ENCODE results near the gene MROH9.
A peak's percentile ranks its signal among the peaks of the same experiment; 100 is the strongest.

Gene MROH9

GRCh38 chr1:170935231-170935630 is at the start of gene MROH9:
TSS of gene MROH9 (plus strand) at chr1:170935534. CDS start at chr1:170945557, 10,023 bp downstream.
- Histone ChIP-seq H3K9ac (ENCODE audit: low read depth in 1 of 2, low read length in 2 of 2) (no peak within 1 kb of the TSS), H3K4me3 (ENCODE audit: low read length in 2 of 2) (no peak within 1 kb of the TSS), H3K27me3 (ENCODE audit: control insufficient read depth in 2 of 2, insufficient read depth in 2 of 2, low read length in 2 of 2) (no peaks in the 10 kb centered on the region), H3K36me3 (ENCODE audit: control insufficient read depth in 2 of 2, insufficient read depth in 2 of 2, low read length in 2 of 2) (no peaks in the 10 kb centered on the region), H3K27ac (ENCODE audit: low read depth in 2 of 2, low read length in 2 of 2) (no peak within 1 kb of the TSS), H3K9me3 (ENCODE audit: control insufficient read depth in 2 of 2, low read length in 2 of 2) (no peaks in the 10 kb centered on the region), H3K4me1 (ENCODE audit: control insufficient read depth in 2 of 2, insufficient read depth in 2 of 2, low read length in 2 of 2) (no peaks in the 10 kb centered on the region)

- H3K4me1 ChIP-seq (ENCODE audit: control insufficient read depth in 2 of 2, insufficient read depth in 2 of 2, low read length in 2 of 2) = peaks cover 14 to 37% of the 10 kb centered on the region in 2 donors
- no peak overlapping the region for H3K4me3 ChIP-seq (ENCODE audit: low read length in 2 of 2)
- no peaks in the 10 kb centered on the region for H3K27me3 ChIP-seq (ENCODE audit: control insufficient read depth in 2 of 2, insufficient read depth in 2 of 2, low read length in 2 of 2)
- H3K27ac ChIP-seq (ENCODE audit: low read depth in 2 of 2, low read length in 2 of 2) = peak overlapping the region; percentile 73 to 83
- H3K9ac ChIP-seq (ENCODE audit: low read depth in 1 of 2, low read length in 2 of 2) = peak overlapping the region in 1 of 2 donors; percentile 18
- H3K9me3 ChIP-seq (ENCODE audit: control insufficient read depth in 2 of 2, low read length in 2 of 2) = no peaks in the 10 kb centered on the region
- no peaks in the 10 kb centered on the region for H3K36me3 ChIP-seq (ENCODE audit: control insufficient read depth in 2 of 2, insufficient read depth in 2 of 2, low read length in 2 of 2)
Measured at GRCh38 chr1:170885551-170885950, 49.8 kb upstream of the MROH9 start.

GRCh38 chr1:170886460-170886859 is 48.9 kb upstream of the MROH9 start:
- Histone ChIP-seq H3K4me1 (ENCODE audit: control insufficient read depth in 2 of 2, insufficient read depth in 2 of 2, low read length in 2 of 2) (peaks cover 14 to 37% of the 10 kb centered on the region in 2 donors), H3K9ac (ENCODE audit: low read depth in 1 of 2, low read length in 2 of 2) (no peak overlapping the region), H3K36me3 (ENCODE audit: control insufficient read depth in 2 of 2, insufficient read depth in 2 of 2, low read length in 2 of 2) (no peaks in the 10 kb centered on the region), H3K4me3 (ENCODE audit: low read length in 2 of 2) (peak overlapping the region in 1 of 2 donors; percentile 11), H3K9me3 (ENCODE audit: control insufficient read depth in 2 of 2, low read length in 2 of 2) (no peaks in the 10 kb centered on the region), H3K27ac (ENCODE audit: low read depth in 2 of 2, low read length in 2 of 2) (peak overlapping the region; percentile 73 to 94), H3K27me3 (ENCODE audit: control insufficient read depth in 2 of 2, insufficient read depth in 2 of 2, low read length in 2 of 2) (no peaks in the 10 kb centered on the region)

- no peak overlapping the region for H3K4me3 ChIP-seq (ENCODE audit: low read length in 2 of 2)
- no peak overlapping the region for H3K9ac ChIP-seq (ENCODE audit: low read depth in 1 of 2, low read length in 2 of 2)
- H3K9me3 ChIP-seq (ENCODE audit: control insufficient read depth in 2 of 2, low read length in 2 of 2) = no peaks in the 10 kb centered on the region
- H3K36me3 ChIP-seq (ENCODE audit: control insufficient read depth in 2 of 2, insufficient read depth in 2 of 2, low read length in 2 of 2) = no peaks in the 10 kb centered on the region
- H3K27ac ChIP-seq (ENCODE audit: low read depth in 2 of 2, low read length in 2 of 2) = peak overlapping the region; percentile 73 to 94
- no peaks in the 10 kb centered on the region for H3K27me3 ChIP-seq (ENCODE audit: control insufficient read depth in 2 of 2, insufficient read depth in 2 of 2, low read length in 2 of 2)
- H3K4me1 ChIP-seq (ENCODE audit: control insufficient read depth in 2 of 2, insufficient read depth in 2 of 2, low read length in 2 of 2) = peaks cover 10 to 32% of the 10 kb centered on the region in 2 donors
Measured at GRCh38 chr1:170887726-170888125, 47.6 kb upstream of the MROH9 start.

GRCh38 chr1:170891872-170892271 is 43.5 kb upstream of the MROH9 start:
- H3K9me3 ChIP-seq (ENCODE audit: control insufficient read depth in 2 of 2, low read length in 2 of 2) = no peaks in the 10 kb centered on the region
- H3K27me3 ChIP-seq (ENCODE audit: control insufficient read depth in 2 of 2, insufficient read depth in 2 of 2, low read length in 2 of 2) = no peaks in the 10 kb centered on the region
- peaks cover 0 to 8% of the 10 kb centered on the region in 2 donors for H3K4me1 ChIP-seq (ENCODE audit: control insufficient read depth in 2 of 2, insufficient read depth in 2 of 2, low read length in 2 of 2)
- H3K9ac ChIP-seq (ENCODE audit: low read depth in 1 of 2, low read length in 2 of 2) = no peak overlapping the region
- H3K36me3 ChIP-seq (ENCODE audit: control insufficient read depth in 2 of 2, insufficient read depth in 2 of 2, low read length in 2 of 2) = no peaks in the 10 kb centered on the region
- peak overlapping the region in 1 of 2 donors; percentile 6 for H3K4me3 ChIP-seq (ENCODE audit: low read length in 2 of 2)
- peak overlapping the region in 1 of 2 donors; percentile 44 for H3K27ac ChIP-seq (ENCODE audit: low read depth in 2 of 2, low read length in 2 of 2)

- Histone ChIP-seq H3K9ac (ENCODE audit: low read depth in 1 of 2, low read length in 2 of 2) (no peak overlapping the region), H3K4me1 (ENCODE audit: control insufficient read depth in 2 of 2, insufficient read depth in 2 of 2, low read length in 2 of 2) (no peaks in the 10 kb centered on the region), H3K36me3 (ENCODE audit: control insufficient read depth in 2 of 2, insufficient read depth in 2 of 2, low read length in 2 of 2) (no peaks in the 10 kb centered on the region), H3K27me3 (ENCODE audit: control insufficient read depth in 2 of 2, insufficient read depth in 2 of 2, low read length in 2 of 2) (no peaks in the 10 kb centered on the region), H3K27ac (ENCODE audit: low read depth in 2 of 2, low read length in 2 of 2) (no peak overlapping the region), H3K4me3 (ENCODE audit: low read length in 2 of 2) (no peak overlapping the region), H3K9me3 (ENCODE audit: control insufficient read depth in 2 of 2, low read length in 2 of 2) (no peaks in the 10 kb centered on the region)
Measured at GRCh38 chr1:170893655-170894297, 41.6 kb upstream of the MROH9 start.

- Histone ChIP-seq H3K36me3 (ENCODE audit: control insufficient read depth in 2 of 2, insufficient read depth in 2 of 2, low read length in 2 of 2) (no peaks in the 10 kb centered on the region), H3K9ac (ENCODE audit: low read depth in 1 of 2, low read length in 2 of 2) (no peak overlapping the region), H3K27me3 (ENCODE audit: control insufficient read depth in 2 of 2, insufficient read depth in 2 of 2, low read length in 2 of 2) (no peaks in the 10 kb centered on the region), H3K4me3 (ENCODE audit: low read length in 2 of 2) (no peak overlapping the region), H3K4me1 (ENCODE audit: control insufficient read depth in 2 of 2, insufficient read depth in 2 of 2, low read length in 2 of 2) (no peaks in the 10 kb centered on the region), H3K9me3 (ENCODE audit: control insufficient read depth in 2 of 2, low read length in 2 of 2) (no peaks in the 10 kb centered on the region), H3K27ac (ENCODE audit: low read depth in 2 of 2, low read length in 2 of 2) (no peak overlapping the region)
Measured at GRCh38 chr1:170903961-170904360, 31.4 kb upstream of the MROH9 start.

- H3K27ac ChIP-seq (ENCODE audit: low read depth in 2 of 2, low read length in 2 of 2) = no peak overlapping the region
- no peak overlapping the region for H3K9ac ChIP-seq (ENCODE audit: low read depth in 1 of 2, low read length in 2 of 2)
- no peaks in the 10 kb centered on the region for H3K27me3 ChIP-seq (ENCODE audit: control insufficient read depth in 2 of 2, insufficient read depth in 2 of 2, low read length in 2 of 2)
- H3K9me3 ChIP-seq (ENCODE audit: control insufficient read depth in 2 of 2, low read length in 2 of 2) = no peaks in the 10 kb centered on the region
- no peaks in the 10 kb centered on the region for H3K4me1 ChIP-seq (ENCODE audit: control insufficient read depth in 2 of 2, insufficient read depth in 2 of 2, low read length in 2 of 2)
- no peak overlapping the region for H3K4me3 ChIP-seq (ENCODE audit: low read length in 2 of 2)
- no peaks in the 10 kb centered on the region for H3K36me3 ChIP-seq (ENCODE audit: control insufficient read depth in 2 of 2, insufficient read depth in 2 of 2, low read length in 2 of 2)
Measured at GRCh38 chr1:170908942-170909341, 26.4 kb upstream of the MROH9 start.

- no peaks in the 10 kb centered on the region for H3K9me3 ChIP-seq (ENCODE audit: control insufficient read depth in 2 of 2, low read length in 2 of 2)
- H3K4me3 ChIP-seq (ENCODE audit: low read length in 2 of 2) = no peak overlapping the region
- H3K9ac ChIP-seq (ENCODE audit: low read depth in 1 of 2, low read length in 2 of 2) = no peak overlapping the region
- H3K27ac ChIP-seq (ENCODE audit: low read depth in 2 of 2, low read length in 2 of 2) = no peak overlapping the region
- no peaks in the 10 kb centered on the region for H3K36me3 ChIP-seq (ENCODE audit: control insufficient read depth in 2 of 2, insufficient read depth in 2 of 2, low read length in 2 of 2)
- no peaks in the 10 kb centered on the region for H3K27me3 ChIP-seq (ENCODE audit: control insufficient read depth in 2 of 2, insufficient read depth in 2 of 2, low read length in 2 of 2)
- H3K4me1 ChIP-seq (ENCODE audit: control insufficient read depth in 2 of 2, insufficient read depth in 2 of 2, low read length in 2 of 2) = no peaks in the 10 kb centered on the region
Measured at GRCh38 chr1:170910273-170910672, 25.1 kb upstream of the MROH9 start.

GRCh38 chr1:170917373-170917772 is 18.0 kb upstream of the MROH9 start:
- Histone ChIP-seq H3K9me3 (ENCODE audit: control insufficient read depth in 2 of 2, low read length in 2 of 2) (peaks cover 0 to 8% of the 10 kb centered on the region in 2 donors), H3K4me3 (ENCODE audit: low read length in 2 of 2) (no peak overlapping the region), H3K36me3 (ENCODE audit: control insufficient read depth in 2 of 2, insufficient read depth in 2 of 2, low read length in 2 of 2) (no peaks in the 10 kb centered on the region), H3K27ac (ENCODE audit: low read depth in 2 of 2, low read length in 2 of 2) (no peak overlapping the region), H3K4me1 (ENCODE audit: control insufficient read depth in 2 of 2, insufficient read depth in 2 of 2, low read length in 2 of 2) (no peaks in the 10 kb centered on the region), H3K27me3 (ENCODE audit: control insufficient read depth in 2 of 2, insufficient read depth in 2 of 2, low read length in 2 of 2) (no peaks in the 10 kb centered on the region), H3K9ac (ENCODE audit: low read depth in 1 of 2, low read length in 2 of 2) (no peak overlapping the region)
